ENCODE measurements around the gene TRIM33. TPM values are rescaled to one million over a fixed set of nuclear protein-coding genes. Genes with fewer than 3 reads are reported as not detected.

Gene TRIM33
- total RNA-seq, 1 experiment from 2014 or later: 44.5 TPM

DNA sequence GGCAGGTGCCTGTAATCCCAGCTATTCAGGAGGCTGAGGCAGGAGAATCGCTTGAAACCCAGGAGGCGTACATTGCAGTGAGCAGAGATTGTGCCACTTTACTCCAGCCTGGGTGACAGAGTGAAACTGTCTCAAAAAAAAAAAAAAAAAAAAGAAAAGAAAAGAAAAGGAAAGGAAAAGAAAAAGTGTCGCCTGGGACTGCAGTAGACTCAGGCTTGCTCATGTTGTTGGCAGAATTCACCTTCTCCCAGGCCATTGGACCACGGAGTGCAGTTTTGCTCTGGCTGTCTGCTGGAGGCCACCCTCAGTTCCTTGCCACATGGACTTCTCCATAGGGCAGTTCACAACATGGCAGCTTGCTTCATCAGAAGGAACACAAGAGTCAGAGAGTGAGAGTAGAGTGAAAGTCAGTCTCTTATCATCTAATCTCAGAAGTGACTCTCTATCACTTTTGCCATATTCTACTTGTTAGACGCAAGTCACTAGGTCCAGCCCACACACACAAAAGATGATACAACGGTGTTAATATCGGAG, 41.2 kb upstream of the TRIM33 start:
- no peak overlapping the region for H3K27ac Mint-ChIP-seq
- H3K27me3 Mint-ChIP-seq (ENCODE audit: low read depth): no peaks in the 10 kb centered on the region; the same call in 1 of the 2 replicates
- CTCF ChIA-PET: interaction anchor here (0.7 kb wide), 1 partner anchor 655 kb away, joined by 3 read pairs; no protein-coding TSS in a partner anchor
- TF ChIP-seq ZBTB21 (CRISPR knock-in tag; IDR thresholded peaks at IDR 0.05; ENCODE audit: borderline replicate concordance): no peak
- no peak for TF ChIP-seq ETV6 (CRISPR knock-in tag; IDR thresholded peaks at IDR 0.05)
- TF ChIP-seq, protein P1, sequence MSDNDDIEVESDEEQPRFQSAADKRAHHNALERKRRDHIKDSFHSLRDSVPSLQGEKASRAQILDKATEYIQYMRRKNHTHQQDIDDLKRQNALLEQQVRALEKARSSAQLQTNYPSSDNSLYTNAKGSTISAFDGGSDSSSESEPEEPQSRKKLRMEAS (CRISPR knock-in tag; IDR thresholded peaks at IDR 0.05): no peak
- TF ChIP-seq ZNF263 (CRISPR knock-in tag; IDR thresholded peaks at IDR 0.05; ENCODE audit: low read depth): no peak
- TF ChIP-seq CBFB (CRISPR knock-in tag; IDR thresholded peaks at IDR 0.05; ENCODE audit: low read depth): no peak
- no peak for TF ChIP-seq EMX1 (CRISPR knock-in tag; IDR thresholded peaks at IDR 0.05)
- TF ChIP-seq, protein P2, sequence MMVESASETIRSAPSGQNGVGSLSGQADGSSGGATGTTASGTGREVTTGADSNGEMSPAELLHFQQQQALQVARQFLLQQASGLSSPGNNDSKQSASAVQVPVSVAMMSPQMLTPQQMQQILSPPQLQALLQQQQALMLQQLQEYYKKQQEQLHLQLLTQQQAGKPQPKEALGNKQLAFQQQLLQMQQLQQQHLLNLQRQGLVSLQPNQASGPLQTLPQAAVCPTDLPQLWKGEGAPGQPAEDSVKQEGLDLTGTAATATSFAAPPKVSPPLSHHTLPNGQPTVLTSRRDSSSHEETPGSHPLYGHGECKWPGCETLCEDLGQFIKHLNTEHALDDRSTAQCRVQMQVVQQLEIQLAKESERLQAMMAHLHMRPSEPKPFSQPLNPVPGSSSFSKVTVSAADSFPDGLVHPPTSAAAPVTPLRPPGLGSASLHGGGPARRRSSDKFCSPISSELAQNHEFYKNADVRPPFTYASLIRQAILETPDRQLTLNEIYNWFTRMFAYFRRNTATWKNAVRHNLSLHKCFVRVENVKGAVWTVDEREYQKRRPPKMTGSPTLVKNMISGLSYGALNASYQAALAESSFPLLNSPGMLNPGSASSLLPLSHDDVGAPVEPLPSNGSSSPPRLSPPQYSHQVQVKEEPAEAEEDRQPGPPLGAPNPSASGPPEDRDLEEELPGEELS (CRISPR knock-in tag; IDR thresholded peaks at IDR 0.05): no peak
- no peak for TF ChIP-seq SP1 (CRISPR knock-in tag; conservative IDR thresholded peaks at IDR 0.05)
- H3K36me3 Mint-ChIP-seq: no peaks in the 10 kb centered on the region
- POLR2A ChIA-PET: no interaction called here
- no peaks in the 10 kb centered on the region for H3K4me1 Mint-ChIP-seq
- no peak for DNase-seq (ENCODE audit: low spot score)
- no peaks in the 10 kb centered on the region for H3K9me3 Mint-ChIP-seq
- no peak overlapping the region for H3K4me3 Mint-ChIP-seq
- ATAC-seq: no peak

DNA sequence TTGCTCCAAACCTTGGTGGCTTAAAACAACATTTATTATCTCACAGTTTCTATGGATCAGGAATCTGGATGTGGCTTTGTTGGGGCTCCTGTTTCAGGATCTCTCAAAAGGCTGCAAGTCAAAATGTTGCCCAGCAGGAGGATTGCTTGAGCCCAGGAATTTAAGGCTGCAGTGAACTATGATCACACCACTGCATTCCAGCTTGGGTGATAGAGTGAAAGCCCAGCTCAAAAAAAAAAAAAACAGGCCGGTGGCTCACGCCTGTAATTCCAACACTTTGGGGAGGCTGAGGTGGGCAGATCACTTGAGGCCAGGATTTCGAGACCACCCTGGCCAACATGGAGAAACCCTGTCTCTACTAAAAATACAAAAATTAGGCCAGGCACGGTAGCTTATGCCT, 40.4 kb upstream of the TRIM33 start:
- ChIA-PET CTCF (interaction anchor here (1.0 kb wide), 1 partner anchor 100 kb away, joined by 3 read pairs; no protein-coding TSS in a partner anchor), POLR2A (no interaction called here)
- Mint-ChIP-seq H3K4me3 (no peak overlapping the region), H3K27ac (no peak overlapping the region), H3K27me3 (ENCODE audit: low read depth) (no peaks in the 10 kb centered on the region; the same call in 1 of the 2 replicates), H3K9me3 (no peaks in the 10 kb centered on the region), H3K36me3 (no peaks in the 10 kb centered on the region), H3K4me1 (no peaks in the 10 kb centered on the region)
- ATAC-seq: peak; percentile 47
- TF ChIP-seq, protein P3, sequence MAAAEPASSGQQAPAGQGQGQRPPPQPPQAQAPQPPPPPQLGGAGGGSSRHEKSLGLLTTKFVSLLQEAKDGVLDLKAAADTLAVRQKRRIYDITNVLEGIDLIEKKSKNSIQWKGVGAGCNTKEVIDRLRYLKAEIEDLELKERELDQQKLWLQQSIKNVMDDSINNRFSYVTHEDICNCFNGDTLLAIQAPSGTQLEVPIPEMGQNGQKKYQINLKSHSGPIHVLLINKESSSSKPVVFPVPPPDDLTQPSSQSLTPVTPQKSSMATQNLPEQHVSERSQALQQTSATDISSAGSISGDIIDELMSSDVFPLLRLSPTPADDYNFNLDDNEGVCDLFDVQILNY (CRISPR knock-in tag; IDR thresholded peaks at IDR 0.05): no peak
- no peak for DNase-seq (ENCODE audit: low spot score)

DNA sequence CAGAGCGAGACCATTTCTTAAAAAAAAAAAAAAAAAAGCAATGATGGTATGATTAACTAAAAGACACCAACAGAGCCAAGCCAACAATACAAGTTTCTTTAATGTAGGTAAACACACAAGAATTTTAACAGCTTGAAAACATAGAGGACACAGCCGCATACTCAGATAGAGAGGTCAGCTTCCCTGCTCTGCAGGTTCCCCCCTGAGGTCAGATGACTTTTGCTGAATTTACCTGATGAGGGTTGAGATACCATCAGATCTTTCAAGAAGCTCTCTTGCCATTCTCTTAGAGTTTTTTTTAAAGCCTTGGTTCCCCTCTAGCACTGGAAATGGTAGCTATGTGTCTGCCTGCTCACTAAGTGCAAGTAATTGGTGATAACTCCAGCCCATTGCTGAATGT, 39.3 kb upstream of the TRIM33 start:
- CTCF ChIA-PET: no interaction called here
- H3K36me3 Mint-ChIP-seq: no peaks in the 10 kb centered on the region

DNA sequence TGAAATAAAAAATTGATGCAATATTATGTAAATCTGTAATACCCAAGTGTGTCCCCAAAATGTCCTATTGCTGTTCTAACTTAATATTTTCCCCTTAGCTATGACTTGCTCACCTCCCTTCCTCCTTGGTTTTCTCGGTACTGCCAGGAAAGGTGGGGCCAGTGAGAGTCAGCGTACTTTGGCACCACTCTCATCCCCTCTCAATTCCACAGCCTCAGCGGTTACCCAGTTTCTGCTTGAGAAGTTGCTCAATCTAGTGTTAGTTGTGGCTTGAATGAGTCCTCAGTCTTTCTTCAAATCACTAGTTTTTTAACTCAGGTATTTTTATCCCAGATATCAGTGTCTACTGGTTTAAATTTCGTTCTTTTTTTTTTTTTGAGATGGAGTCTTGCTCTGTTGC, 38.1 kb upstream of the TRIM33 start:
- no peaks in the 10 kb centered on the region for H3K4me1 Mint-ChIP-seq
- ATAC-seq: no peak
- POLR2A ChIA-PET: no interaction called here
- H3K9me3 Mint-ChIP-seq: no peaks in the 10 kb centered on the region
- H3K27me3 Mint-ChIP-seq (ENCODE audit: low read depth): no peaks in the 10 kb centered on the region; the same call in 1 of the 2 replicates
- no peak overlapping the region for H3K27ac Mint-ChIP-seq
- CTCF ChIA-PET: interaction anchor here (2.0 kb wide), 1 partner anchor 11 kb away, joined by 4 read pairs; no protein-coding TSS in a partner anchor
- H3K4me3 Mint-ChIP-seq: no peak overlapping the region
- DNase-seq (ENCODE audit: low spot score): no peak
- no peaks in the 10 kb centered on the region for H3K36me3 Mint-ChIP-seq
- no peak for TF ChIP-seq CBFB (CRISPR knock-in tag; IDR thresholded peaks at IDR 0.05; ENCODE audit: low read depth)
- no peak for TF ChIP-seq SMAD3 (CRISPR knock-in tag; IDR thresholded peaks at IDR 0.05; ENCODE audit: borderline replicate concordance)
- TF ChIP-seq, protein P4, sequence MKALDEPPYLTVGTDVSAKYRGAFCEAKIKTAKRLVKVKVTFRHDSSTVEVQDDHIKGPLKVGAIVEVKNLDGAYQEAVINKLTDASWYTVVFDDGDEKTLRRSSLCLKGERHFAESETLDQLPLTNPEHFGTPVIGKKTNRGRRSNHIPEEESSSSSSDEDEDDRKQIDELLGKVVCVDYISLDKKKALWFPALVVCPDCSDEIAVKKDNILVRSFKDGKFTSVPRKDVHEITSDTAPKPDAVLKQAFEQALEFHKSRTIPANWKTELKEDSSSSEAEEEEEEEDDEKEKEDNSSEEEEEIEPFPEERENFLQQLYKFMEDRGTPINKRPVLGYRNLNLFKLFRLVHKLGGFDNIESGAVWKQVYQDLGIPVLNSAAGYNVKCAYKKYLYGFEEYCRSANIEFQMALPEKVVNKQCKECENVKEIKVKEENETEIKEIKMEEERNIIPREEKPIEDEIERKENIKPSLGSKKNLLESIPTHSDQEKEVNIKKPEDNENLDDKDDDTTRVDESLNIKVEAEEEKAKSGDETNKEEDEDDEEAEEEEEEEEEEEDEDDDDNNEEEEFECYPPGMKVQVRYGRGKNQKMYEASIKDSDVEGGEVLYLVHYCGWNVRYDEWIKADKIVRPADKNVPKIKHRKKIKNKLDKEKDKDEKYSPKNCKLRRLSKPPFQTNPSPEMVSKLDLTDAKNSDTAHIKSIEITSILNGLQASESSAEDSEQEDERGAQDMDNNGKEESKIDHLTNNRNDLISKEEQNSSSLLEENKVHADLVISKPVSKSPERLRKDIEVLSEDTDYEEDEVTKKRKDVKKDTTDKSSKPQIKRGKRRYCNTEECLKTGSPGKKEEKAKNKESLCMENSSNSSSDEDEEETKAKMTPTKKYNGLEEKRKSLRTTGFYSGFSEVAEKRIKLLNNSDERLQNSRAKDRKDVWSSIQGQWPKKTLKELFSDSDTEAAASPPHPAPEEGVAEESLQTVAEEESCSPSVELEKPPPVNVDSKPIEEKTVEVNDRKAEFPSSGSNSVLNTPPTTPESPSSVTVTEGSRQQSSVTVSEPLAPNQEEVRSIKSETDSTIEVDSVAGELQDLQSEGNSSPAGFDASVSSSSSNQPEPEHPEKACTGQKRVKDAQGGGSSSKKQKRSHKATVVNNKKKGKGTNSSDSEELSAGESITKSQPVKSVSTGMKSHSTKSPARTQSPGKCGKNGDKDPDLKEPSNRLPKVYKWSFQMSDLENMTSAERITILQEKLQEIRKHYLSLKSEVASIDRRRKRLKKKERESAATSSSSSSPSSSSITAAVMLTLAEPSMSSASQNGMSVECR (CRISPR knock-in tag; IDR thresholded peaks at IDR 0.05; ENCODE audit: borderline replicate concordance): no peak
- TF ChIP-seq, protein P5, sequence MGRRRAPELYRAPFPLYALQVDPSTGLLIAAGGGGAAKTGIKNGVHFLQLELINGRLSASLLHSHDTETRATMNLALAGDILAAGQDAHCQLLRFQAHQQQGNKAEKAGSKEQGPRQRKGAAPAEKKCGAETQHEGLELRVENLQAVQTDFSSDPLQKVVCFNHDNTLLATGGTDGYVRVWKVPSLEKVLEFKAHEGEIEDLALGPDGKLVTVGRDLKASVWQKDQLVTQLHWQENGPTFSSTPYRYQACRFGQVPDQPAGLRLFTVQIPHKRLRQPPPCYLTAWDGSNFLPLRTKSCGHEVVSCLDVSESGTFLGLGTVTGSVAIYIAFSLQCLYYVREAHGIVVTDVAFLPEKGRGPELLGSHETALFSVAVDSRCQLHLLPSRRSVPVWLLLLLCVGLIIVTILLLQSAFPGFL (CRISPR knock-in tag; IDR thresholded peaks at IDR 0.05; ENCODE audit: borderline replicate concordance): no peak
- TF ChIP-seq, protein P2 (CRISPR knock-in tag; IDR thresholded peaks at IDR 0.05): no peak
- no peak for TF ChIP-seq FOXK1 (CRISPR knock-in tag; IDR thresholded peaks at IDR 0.05)

More for the DNA sequence above, 39.3 kb upstream of the TRIM33 start:
- H3K27ac Mint-ChIP-seq: no peak overlapping the region
- no peaks in the 10 kb centered on the region for H3K4me1 Mint-ChIP-seq
- ATAC-seq (no peak), DNase-seq (ENCODE audit: low spot score) (no peak)
- H3K9me3 Mint-ChIP-seq: no peaks in the 10 kb centered on the region
- no peak overlapping the region for H3K4me3 Mint-ChIP-seq
- POLR2A ChIA-PET: no interaction called here
- TF ChIP-seq, protein P5 (CRISPR knock-in tag; IDR thresholded peaks at IDR 0.05; ENCODE audit: borderline replicate concordance): no peak
- TF ChIP-seq KAT7 (CRISPR knock-in tag; IDR thresholded peaks at IDR 0.05; ENCODE audit: borderline replicate concordance): no peak
- TF ChIP-seq CREM (CRISPR knock-in tag; IDR thresholded peaks at IDR 0.05): no peak
- H3K27me3 Mint-ChIP-seq (ENCODE audit: low read depth): no peaks in the 10 kb centered on the region; the same call in 1 of the 2 replicates
